GM19238 (cell line): ENCODE results near the gene AVPI1.
"Not testable (repeated sequence)": the region's sequence is repeated elsewhere in the genome, so short reads cannot be mapped to it uniquely, and the experiment has no call there.

Experiments
- DNase-seq: peaks from one replicate; pipeline ENCODE4 v3.0.0; 2011; ENCODE audit warnings: low spot score; ENCODE audit not compliant: insufficient read length

The AVPI1 gene

GRCh38 chr10:97640868-97641811 is 45.9 kb downstream of the AVPI1 start:
- peak; percentile 30 for DNase-seq

- peak; percentile 97 for DNase-seq
Measured at GRCh38 chr10:97640174-97640867, 46.7 kb downstream of the AVPI1 start, which contains the start of gene PI4K2A. Gene PI4K2A (plus strand): TSS chr10:97640671. CDS start chr10:97640743, 72 bp downstream.

GRCh38 chr10:97639090-97639489 is 48.0 kb downstream of the AVPI1 start:
- not testable (repeated sequence) for DNase-seq

GRCh38 chr10:97635577-97635976 is 51.5 kb downstream of the AVPI1 start:
- DNase-seq: no peak

- no peak for DNase-seq
Measured at GRCh38 chr10:97633921-97634320, 53.1 kb downstream of the AVPI1 start.

- peak; percentile 87 for DNase-seq
Measured at GRCh38 chr10:97632949-97633884, 53.8 kb downstream of the AVPI1 start, which contains the start of gene MORN4. Gene MORN4 (minus strand): TSS chr10:97633500. CDS start chr10:97619653, 13,847 bp downstream.

- no peak for DNase-seq
Measured at GRCh38 chr10:97631098-97631497, 55.9 kb downstream of the AVPI1 start.

- no peak for DNase-seq
Measured at GRCh38 chr10:97629289-97629688, 57.8 kb downstream of the AVPI1 start.

GRCh38 chr10:97628228-97628627 is 58.8 kb downstream of the AVPI1 start:
- no peak for DNase-seq

- no peak for DNase-seq
Measured at GRCh38 chr10:97627731-97628130, 59.3 kb downstream of the AVPI1 start.
